ENCODE data around the gene OVOL2.

OVOL2 gene

GRCh38 chr20:18011951-18012645 lies 45.6 kb downstream of the OVOL2 start:
- ChIA-PET POLR2A (no interaction called here), CTCF (no interaction called here)
- no peak overlapping the region for H3K4me3 ChIP-seq (ENCODE audit: low read depth, low read length)
- DNase-seq (ENCODE audit: low read depth, low spot score) = no peak
- no peak for TF ChIP-seq CTCF (IDR thresholded peaks at IDR 0.05; ENCODE audit: insufficient read depth, low read length, missing control alignments)

- CTCF ChIA-PET = no interaction called here
- DNase-seq (ENCODE audit: low read depth, low spot score) = no peak
- POLR2A ChIA-PET = no interaction called here
- no peak for TF ChIP-seq CTCF (IDR thresholded peaks at IDR 0.05; ENCODE audit: insufficient read depth, low read length, missing control alignments)
- H3K4me3 ChIP-seq (ENCODE audit: low read depth, low read length) = no peak overlapping the region
These were observed 46.2 kb downstream of the OVOL2 start for GRCh38 chr20:18011482-18011881.

GRCh38 chr20:18009116-18009515 lies 48.6 kb downstream of the OVOL2 start:
- CTCF ChIA-PET = no interaction called here
- POLR2A ChIA-PET = interaction anchor here (0.7 kb wide), 1 partner anchor 146 kb away, joined by 3 read pairs; no protein-coding TSS in a partner anchor

GRCh38 chr20:18007534-18008292 lies 50.0 kb downstream of the OVOL2 start:
- H3K4me3 ChIP-seq (ENCODE audit: low read depth, low read length) = no peak overlapping the region
- POLR2A ChIA-PET = no interaction called here
- no peak for DNase-seq (ENCODE audit: low read depth, low spot score)
- TF ChIP-seq CTCF (IDR thresholded peaks at IDR 0.05; ENCODE audit: insufficient read depth, low read length, missing control alignments) = no peak
- CTCF ChIA-PET = interaction anchor here (1.9 kb wide), 1 partner anchor 10 kb away, joined by 4 read pairs; no protein-coding TSS in a partner anchor

More at GRCh38 chr20:18009116-18009515, 48.6 kb downstream of the OVOL2 start:
- no peak for DNase-seq (ENCODE audit: low read depth, low spot score)
- no peak overlapping the region for H3K4me3 ChIP-seq (ENCODE audit: low read depth, low read length)
- TF ChIP-seq CTCF (IDR thresholded peaks at IDR 0.05; ENCODE audit: insufficient read depth, low read length, missing control alignments) = no peak

- DNase-seq (ENCODE audit: low read depth, low spot score) = no peak
- ChIA-PET CTCF (interaction anchor here (1.9 kb wide), 1 partner anchor 11 kb away, joined by 4 read pairs; no protein-coding TSS in a partner anchor), POLR2A (no interaction called here)
- no peak for TF ChIP-seq CTCF (IDR thresholded peaks at IDR 0.05; ENCODE audit: insufficient read depth, low read length, missing control alignments)
- H3K4me3 ChIP-seq (ENCODE audit: low read depth, low read length) = no peak overlapping the region
These were observed 51.0 kb downstream of the OVOL2 start for GRCh38 chr20:18006684-18007083.

GRCh38 chr20:18005990-18006364 lies 51.7 kb downstream of the OVOL2 start:
- DNase-seq (ENCODE audit: low read depth, low spot score) = no peak
- ChIA-PET POLR2A (no interaction called here), CTCF (interaction anchor here (2.5 kb wide), 1 partner anchor 10 kb away, joined by 16 read pairs; no protein-coding TSS in a partner anchor)
- TF ChIP-seq CTCF (IDR thresholded peaks at IDR 0.05; ENCODE audit: insufficient read depth, low read length, missing control alignments) = no peak
- H3K4me3 ChIP-seq (ENCODE audit: low read depth, low read length) = no peak overlapping the region
